Gastrocnemius medialis (tissue), 4 donors: Measurements from ENCODE around the gene PARG.

ENCODE experiments used
- CTCF ChIP-seq, 5 experiments: fragments of 450-650 bp in 3 of 5; fragments of 200-600 bp in 2 of 5; sonication (generic) in 2 of 5; IDR thresholded peaks in 4 of 5; conservative IDR thresholded peaks in 1 of 5; 1 replicate in 4 of 5; 2 replicates in 1 of 5; pipeline ENCODE4 v1.5.1; 2016 to 2019; ENCODE audit warnings: antibody characterized with exemption in 5 of 5, mild to moderate bottlenecking in 3 of 5, moderate library complexity in 3 of 5
- POLR2A ChIP-seq, 2 donors: fragments of 450-650 bp; IDR thresholded peaks; one replicate each; pipeline ENCODE4 v1.6.1; 2017; ENCODE audit warnings: antibody characterized with exemption in 2 of 2, mild to moderate bottlenecking in 2 of 2, moderate library complexity in 2 of 2

- TF ChIP-seq CTCF (IDR thresholded peaks at IDR 0.05 in 4 of 5, conservative IDR thresholded peaks at IDR 0.05 in 1 of 5) = no peak
- TF ChIP-seq POLR2A (IDR thresholded peaks at IDR 0.05) = no peak
These were observed 165.0 kb downstream of the PARG start for GRCh38 chr10:49776851-49777250.
